ENCODE measurements around the gene HES7. TPM values are rescaled to one million over a fixed set of nuclear protein-coding genes. Genes with fewer than 3 reads are reported as not detected.

The HES7 gene
- total and polyA plus RNA-seq, 9 of the 15 experiments (the other 6 are each of a cell fraction or from before 2014, with no cell fraction given), result 0.03 to 1.7 (median 0.14) TPM; not detected in 1

GRCh38 chr17:8173056-8173870 is 49.4 kb upstream of the HES7 start (continued):
- TF ChIP-seq ELK3 (CRISPR knock-in tag; IDR thresholded peaks at IDR 0.05), result peak; percentile 83; the same call in 1 of the 2 replicates
- TF ChIP-seq PTBP1 (IDR thresholded peaks at IDR 0.05; ENCODE audit: low read depth, low read length), result peak; percentile 85; the same call in 1 of the 2 replicates
- TF ChIP-seq, protein P1, sequence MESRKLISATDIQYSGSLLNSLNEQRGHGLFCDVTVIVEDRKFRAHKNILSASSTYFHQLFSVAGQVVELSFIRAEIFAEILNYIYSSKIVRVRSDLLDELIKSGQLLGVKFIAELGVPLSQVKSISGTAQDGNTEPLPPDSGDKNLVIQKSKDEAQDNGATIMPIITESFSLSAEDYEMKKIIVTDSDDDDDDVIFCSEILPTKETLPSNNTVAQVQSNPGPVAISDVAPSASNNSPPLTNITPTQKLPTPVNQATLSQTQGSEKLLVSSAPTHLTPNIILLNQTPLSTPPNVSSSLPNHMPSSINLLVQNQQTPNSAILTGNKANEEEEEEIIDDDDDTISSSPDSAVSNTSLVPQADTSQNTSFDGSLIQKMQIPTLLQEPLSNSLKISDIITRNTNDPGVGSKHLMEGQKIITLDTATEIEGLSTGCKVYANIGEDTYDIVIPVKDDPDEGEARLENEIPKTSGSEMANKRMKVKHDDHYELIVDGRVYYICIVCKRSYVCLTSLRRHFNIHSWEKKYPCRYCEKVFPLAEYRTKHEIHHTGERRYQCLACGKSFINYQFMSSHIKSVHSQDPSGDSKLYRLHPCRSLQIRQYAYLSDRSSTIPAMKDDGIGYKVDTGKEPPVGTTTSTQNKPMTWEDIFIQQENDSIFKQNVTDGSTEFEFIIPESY (CRISPR knock-in tag; IDR thresholded peaks at IDR 0.05), result no peak
- peak; percentile 98 for TF ChIP-seq GATAD2A (IDR thresholded peaks at IDR 0.05)
- TF ChIP-seq, protein P2, sequence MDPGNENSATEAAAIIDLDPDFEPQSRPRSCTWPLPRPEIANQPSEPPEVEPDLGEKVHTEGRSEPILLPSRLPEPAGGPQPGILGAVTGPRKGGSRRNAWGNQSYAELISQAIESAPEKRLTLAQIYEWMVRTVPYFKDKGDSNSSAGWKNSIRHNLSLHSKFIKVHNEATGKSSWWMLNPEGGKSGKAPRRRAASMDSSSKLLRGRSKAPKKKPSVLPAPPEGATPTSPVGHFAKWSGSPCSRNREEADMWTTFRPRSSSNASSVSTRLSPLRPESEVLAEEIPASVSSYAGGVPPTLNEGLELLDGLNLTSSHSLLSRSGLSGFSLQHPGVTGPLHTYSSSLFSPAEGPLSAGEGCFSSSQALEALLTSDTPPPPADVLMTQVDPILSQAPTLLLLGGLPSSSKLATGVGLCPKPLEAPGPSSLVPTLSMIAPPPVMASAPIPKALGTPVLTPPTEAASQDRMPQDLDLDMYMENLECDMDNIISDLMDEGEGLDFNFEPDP (CRISPR knock-in tag; IDR thresholded peaks at IDR 0.05), result peak; percentile 91
- TF ChIP-seq HNRNPUL1 (IDR thresholded peaks at IDR 0.05; ENCODE audit: low read length), result peak; percentile 94; the same call in 1 of the 2 replicates
- peak; percentile 74 for TF ChIP-seq STAT5A (IDR thresholded peaks at IDR 0.05; ENCODE audit: borderline replicate concordance, low read length)
- TF ChIP-seq SPI1 (IDR thresholded peaks at IDR 0.05; ENCODE audit: borderline replicate concordance, low read depth, low read length), result no peak
- TF ChIP-seq, protein P3, sequence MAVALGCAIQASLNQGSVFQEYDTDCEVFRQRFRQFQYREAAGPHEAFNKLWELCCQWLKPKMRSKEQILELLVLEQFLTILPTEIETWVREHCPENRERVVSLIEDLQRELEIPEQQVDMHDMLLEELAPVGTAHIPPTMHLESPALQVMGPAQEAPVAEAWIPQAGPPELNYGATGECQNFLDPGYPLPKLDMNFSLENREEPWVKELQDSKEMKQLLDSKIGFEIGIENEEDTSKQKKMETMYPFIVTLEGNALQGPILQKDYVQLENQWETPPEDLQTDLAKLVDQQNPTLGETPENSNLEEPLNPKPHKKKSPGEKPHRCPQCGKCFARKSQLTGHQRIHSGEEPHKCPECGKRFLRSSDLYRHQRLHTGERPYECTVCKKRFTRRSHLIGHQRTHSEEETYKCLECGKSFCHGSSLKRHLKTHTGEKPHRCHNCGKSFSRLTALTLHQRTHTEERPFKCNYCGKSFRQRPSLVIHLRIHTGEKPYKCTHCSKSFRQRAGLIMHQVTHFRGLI (CRISPR knock-in tag; IDR thresholded peaks at IDR 0.05), result no peak
- TF ChIP-seq ELF1 (tag; IDR thresholded peaks at IDR 0.05), result peak; percentile 54
- TF ChIP-seq ZFP1 (CRISPR knock-in tag; IDR thresholded peaks at IDR 0.05), result peak; percentile 48; the same call in 1 of the 2 replicates
- TF ChIP-seq POLR2AphosphoS5 (IDR thresholded peaks at IDR 0.05; ENCODE audit: control insufficient read depth, insufficient read depth, low read depth, low read length), result peak; percentile 100
- no peak; the same call in 1 of the 2 replicates for TF ChIP-seq SMARCC2 (IDR thresholded peaks at IDR 0.05; ENCODE audit: low read depth)
- peak; percentile 98 for TF ChIP-seq NCOR1 (IDR thresholded peaks at IDR 0.05)
- peak; percentile 99 for TF ChIP-seq ZNF316 (IDR thresholded peaks at IDR 0.05)
- TF ChIP-seq ETV5 (CRISPR knock-in tag; IDR thresholded peaks at IDR 0.05; ENCODE audit: low read depth), result peak; percentile 55
- no peak for TF ChIP-seq MBD1 (CRISPR knock-in tag; IDR thresholded peaks at IDR 0.05)
- peak; percentile 80 for TF ChIP-seq CHD2 (IDR thresholded peaks at IDR 0.05; ENCODE audit: low read depth, low read length)
- 0 out of 2 replicates have a peak, but pooled peaks have one; percentile 30 for TF ChIP-seq ZNF134 (CRISPR knock-in tag; conservative IDR thresholded peaks at IDR 0.05)

All from K562 (cell line).